GM21723 (cell line): ENCODE data around the gene UBE2D3.
"Not testable (repeated sequence)": the region's sequence is repeated elsewhere in the genome, so short reads cannot be mapped to it uniquely, and the experiment has no call there.

ENCODE experiments used
- ATAC-seq: cut with Tn5 transposase; IDR thresholded peaks from one replicate; pipeline ENCODE4 v1.9.1; 2021; ENCODE audit warnings: mild to moderate bottlenecking, moderate library complexity; ENCODE audit not compliant: unreplicated experiment

Gene UBE2D3

DNA sequence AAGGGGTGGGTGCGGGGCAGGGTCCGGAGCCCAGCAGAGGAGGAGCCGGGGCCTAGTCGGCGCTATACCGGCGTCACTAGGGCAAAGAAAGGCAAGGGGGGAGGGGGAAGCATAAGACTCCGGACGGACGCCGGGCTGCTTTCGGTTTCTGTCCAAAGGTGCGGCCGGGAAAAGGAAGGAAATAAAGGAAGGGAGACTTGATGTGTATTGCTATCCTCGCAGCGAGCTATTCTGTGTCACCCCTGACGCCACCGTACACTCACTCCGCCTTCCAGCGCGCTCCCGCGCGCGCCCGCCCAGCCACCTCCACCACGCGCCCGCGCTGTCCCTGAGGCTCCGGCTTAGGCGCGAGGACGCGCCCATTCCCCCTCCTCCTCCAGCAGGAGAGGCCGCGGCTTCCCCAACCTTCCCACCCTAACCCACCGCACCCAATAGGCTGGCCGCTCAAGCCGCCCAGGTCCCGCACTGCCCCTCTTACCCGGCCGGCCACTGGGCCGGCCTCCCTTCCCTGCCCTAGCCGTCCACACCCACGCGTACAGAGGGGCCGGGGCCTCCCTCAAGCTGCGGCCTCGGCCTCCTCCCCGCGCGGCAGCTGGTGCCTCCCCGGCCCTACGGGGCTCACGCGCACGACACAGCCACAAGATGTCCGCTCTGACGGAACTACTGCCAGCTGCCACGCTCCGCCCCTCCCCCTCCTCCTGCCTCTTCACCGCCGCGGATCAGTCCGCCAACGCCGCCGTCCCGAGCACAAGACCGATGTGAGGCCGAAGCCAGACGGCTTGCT, at the start of gene UBE2D3:
TSS of gene UBE2D3 (minus strand) at position 662 of the 784 bp plus-strand sequence. CDS start 1,043 bp downstream, outside the sequence.
- peak; percentile 35 for ATAC-seq

DNA sequence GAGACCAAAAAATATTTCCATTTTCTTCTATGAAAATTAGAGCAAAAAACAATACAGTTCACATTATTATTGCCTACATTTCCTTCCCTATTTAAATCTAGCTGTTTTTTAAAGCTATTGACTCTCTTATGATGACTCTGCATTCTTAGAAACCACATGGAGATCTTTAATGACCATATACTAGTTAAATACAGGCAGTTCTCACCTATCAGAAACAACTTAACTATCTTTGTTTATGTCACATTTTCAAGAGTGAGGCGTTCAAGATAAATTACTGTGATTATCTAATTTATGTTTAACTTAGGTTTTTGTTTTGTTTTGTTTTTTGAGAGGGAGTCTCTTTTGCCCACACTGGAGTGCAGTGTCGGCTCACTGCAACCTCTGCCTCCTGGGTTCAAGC, 44.4 kb upstream of the UBE2D3 start:
- ATAC-seq = no peak

DNA sequence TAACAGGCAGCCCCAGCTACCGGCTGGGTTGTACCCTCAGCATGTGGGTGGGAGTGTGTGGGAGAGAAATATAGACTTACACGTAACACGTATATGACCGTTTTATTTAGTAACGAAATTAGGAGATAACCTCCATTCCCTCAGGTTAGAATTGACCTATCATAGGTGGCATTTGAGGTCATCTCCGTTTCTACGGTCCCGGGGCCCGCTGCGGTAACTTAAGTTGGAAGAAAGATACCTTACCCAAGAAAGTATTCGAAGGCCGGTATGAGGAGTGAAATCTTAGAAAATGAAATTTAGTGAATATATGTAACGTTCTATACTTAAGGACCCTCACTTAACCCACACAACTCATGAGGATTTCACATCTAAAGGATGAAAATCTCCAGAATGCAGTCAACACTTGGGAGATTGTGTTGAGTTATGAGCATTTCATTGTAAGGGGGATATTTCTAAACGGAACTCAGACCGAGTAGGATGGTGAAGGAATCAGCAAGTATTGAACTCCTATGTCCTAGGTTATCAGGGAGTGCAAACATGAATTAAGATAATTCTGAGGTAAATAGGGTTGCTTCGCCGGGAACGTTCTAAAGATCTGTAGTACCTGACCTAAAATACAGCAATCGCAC, 42.3 kb upstream of the UBE2D3 start:
- ATAC-seq = peak; percentile 34

DNA sequence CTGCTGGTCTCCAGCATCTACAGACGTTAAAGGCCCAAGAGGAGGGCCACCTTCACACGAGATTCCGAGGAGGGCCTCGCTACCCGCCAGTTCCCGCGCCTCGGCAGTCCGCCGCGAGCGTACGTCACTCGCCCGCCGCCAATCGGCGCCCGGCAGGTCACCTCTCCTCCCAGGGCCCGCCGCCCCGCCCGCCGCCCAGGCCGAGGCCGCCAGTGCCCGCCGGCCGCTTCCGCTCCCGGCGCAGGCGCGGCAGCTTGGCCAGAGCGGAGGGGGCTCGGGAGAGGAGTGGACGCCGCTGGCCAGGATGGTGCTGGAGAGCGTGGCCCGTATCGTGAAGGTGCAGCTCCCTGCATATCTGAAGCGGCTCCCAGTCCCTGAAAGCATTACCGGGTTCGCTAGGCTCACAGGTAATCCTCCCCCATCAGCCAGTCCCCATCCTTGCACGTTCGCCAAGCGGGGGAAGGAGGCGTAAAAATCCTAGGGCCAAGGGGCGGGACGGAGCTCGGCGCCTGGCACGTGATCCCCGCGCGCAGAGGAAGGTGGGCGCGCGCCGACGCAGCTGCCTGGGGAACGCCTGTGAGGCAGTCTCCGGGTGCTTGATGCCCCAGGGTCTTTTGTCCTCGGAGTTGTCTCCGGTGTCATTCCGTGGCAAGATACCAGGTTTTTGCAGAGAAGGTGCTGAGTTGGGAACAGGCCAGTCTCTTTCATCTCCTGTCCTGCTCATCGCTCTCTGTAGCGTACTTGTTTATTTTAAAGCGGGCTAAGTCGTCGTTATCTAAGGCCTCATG, 41.6 kb upstream of the UBE2D3 start, which contains the start of gene CISD2:
TSS of gene CISD2 (plus strand) at position 212 of the 788 bp plus-strand sequence. CDS start at position 305, 93 bp downstream.
- peak; percentile 89 for ATAC-seq

DNA sequence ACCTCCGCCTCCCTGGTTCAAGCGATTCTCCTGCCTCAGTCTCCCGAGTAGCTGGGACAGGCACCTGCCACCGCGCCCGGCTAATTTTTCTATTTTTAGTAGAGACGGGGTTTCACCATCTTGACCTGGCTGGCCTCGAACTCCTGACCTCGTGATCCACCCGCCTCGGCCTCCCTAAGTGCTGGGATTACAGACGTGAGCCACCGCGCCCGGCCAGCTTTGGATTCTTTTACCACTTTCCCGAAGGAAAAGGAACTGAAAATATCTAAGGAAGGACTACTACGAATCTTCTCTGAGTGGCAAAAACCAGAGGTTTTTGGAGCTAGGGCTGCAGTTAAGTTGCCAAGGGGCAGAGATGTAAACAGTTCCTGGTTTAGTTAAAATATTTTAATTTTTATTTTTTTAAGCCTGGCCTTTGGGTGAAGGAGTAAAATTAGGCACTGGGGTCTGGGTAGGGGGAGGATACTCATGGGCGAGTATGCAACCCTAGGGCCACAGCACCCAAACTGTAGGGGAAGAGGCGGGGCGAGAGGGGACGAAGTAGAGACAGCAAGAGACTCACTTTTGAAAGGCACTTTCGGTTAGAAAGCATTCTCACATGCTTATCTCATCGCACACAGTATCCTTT, 40.9 kb upstream of the UBE2D3 start:
- ATAC-seq = peak; percentile 50

DNA sequence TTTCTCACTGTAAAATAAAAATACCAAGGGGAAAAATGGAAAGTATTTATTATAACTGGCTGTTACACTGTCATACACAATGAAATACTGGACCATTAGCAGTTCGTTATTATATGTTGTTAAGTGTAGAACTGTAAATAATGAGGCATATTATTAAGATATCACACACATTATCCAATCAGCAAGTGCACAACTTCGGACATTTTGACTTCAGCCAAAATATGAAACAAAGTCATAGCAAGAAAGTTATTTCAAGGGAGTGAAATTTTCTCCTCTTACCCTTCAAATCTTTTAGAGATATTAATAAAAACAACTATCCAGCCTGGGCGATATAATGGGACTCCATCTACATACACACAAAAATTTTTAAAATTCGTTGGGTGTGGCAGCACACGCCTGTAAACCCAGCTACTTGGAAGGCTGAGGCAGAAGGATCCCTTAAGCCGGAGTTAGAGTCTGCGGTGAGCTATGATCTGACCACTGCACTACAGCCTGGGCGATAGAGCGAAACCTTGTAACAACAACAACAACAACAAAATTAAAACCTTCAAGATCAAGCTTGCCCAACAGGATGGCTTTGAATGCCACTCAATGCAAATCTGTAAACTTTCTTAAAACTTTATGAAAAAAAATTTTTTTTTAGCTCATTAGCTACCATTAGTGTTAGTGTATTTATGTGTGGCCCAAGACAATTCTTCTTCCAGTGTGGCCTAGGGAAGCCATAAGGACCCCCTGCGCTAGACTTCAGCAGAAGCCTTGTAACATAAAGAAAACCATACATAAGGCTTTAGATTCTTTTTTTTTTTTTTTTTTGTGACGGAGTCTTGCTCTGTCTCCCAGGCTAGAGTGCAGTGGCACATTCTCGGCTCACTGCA, 40.2 kb upstream of the UBE2D3 start:
- peak; percentile 16 for ATAC-seq

DNA sequence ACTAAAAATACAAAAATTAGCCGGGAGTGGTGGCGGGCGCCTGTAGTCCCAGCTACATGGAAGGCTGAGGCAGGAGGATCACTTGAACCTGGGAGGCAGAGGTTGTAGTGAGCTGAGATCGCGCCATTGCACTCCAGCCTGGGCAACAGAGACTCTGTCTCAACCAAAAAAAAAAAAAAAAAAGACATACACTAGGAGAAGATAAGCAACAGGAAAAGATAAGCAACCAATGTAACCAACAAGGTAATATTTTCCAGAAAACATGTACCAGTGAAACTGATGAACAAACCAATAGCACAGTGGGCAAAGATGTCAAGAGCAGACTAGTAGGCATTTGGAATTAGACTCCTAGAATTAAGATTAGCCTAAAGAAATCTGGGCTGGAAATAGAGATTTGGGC, 38.0 kb upstream of the UBE2D3 start:
- ATAC-seq = not testable (repeated sequence)

DNA sequence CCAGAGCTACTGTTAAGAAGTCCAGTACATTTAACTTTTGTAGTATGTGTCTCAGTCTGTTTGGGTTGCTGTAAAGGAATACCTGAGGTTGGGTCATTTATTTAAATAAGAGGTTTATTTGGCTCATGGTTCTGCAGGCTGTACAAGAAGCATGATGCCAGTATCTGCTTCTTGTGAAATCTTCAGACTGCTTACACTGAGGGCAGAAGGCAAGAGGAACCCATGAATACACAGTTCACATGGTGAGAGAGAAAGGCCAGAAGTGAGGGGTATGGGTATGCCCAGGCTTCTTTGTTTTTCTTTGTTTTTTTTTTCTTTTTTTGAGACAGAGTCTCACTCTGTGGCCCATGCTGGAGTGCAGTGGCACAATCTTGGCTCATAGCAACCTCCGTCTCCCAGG, 35.4 kb upstream of the UBE2D3 start:
- ATAC-seq = no peak

DNA sequence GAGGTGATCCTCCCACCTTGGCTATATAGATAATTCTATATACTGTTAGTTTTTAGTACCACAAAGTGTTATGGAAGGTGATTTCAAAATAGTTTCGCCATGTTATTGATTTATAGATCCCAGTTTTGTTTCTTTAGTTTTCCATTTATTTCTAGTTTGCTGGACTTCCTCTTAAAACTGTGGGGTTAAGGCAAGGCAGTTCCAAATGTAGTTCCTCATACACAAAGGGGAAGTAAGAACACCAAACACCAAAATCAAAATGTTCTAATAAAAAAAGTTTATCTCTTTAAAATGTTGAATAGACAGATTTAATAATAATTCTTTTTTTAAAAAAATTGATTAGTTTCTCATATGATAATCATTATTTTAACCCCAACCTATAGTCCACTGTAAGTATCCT, 34.7 kb upstream of the UBE2D3 start:
- ATAC-seq = no peak

DNA sequence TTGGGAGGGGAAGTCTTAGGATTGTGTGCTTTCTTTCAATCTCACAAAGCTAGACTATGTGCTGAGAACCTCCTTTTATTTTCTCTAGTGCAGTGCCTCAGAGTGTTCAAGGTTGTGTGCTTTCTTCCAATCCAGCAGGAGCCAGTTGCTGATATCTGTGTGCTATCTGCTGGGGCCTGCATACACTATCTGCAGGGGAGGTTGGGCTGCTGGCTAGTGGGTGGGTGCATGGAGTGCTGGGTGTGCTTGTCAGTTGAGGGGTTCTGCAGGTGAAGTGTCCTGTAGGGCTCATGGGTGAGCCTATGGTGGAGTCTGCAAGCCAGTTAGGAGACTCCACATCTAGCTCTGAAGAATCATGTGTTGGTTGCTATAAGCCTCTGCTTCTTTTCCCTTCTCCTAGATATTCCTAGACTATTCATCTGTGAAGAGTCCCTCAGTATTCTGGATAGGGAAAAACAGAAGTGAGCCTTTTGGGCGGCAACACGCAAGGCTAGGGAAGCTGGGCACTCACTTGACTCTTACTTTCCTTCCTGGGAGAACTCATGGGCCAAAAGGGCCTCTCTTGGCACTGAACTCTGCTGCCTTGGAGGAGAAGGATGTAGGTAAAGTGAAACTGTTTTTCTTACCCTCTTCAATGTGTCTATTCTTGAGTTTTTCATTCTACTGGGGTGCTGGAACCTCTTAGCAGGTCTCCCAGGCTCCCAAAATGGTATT, 33.4 kb upstream of the UBE2D3 start:
- ATAC-seq = no peak

DNA sequence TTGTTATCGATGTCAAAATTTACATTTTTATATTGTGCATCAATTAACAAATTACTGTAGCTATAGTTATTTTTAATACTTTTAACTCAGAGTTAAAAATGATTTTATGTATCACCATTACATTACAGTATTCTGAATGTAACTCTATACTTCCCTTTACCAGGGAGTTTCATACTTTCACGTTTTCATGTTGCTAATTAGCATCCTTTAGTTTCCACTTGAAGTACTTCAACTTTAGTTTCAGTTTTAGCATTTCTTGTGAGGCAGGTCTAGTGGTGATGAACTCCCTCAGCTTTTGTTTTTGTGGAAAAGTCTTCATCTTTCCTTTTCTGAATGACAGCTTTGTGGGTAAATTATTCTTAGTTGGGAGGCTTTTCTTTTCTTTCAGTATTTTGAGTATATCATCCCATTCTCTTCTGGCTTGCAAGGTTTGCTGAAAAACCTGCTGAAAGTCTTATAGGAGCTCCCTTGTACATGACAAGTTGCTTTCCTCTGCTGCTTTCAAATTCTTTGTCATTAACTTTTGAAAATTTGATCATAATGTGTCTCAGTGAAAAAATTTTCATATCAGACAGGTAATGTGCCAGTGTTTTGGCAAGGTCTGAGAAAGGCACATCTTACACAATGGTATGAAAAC, 31.6 kb upstream of the UBE2D3 start:
- no peak for ATAC-seq

DNA sequence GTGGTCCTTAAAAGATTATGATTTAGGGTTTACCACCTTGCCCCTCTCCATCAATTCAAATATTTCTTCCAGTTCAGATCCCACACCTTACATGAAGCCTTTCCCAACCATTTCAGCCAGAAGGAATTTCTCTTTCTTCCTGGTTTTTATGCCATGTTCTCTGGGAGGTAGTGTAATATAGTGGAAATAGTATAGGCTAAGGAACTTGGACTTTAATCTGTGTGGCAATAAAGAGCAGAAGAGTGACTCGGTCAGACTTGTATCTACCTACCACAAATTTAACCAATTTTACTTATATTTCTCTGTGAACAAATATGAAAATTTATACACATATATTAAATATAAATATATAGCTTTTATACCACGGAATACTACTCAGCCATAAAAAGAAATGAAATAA, 23.0 kb upstream of the UBE2D3 start:
- no peak for ATAC-seq

DNA sequence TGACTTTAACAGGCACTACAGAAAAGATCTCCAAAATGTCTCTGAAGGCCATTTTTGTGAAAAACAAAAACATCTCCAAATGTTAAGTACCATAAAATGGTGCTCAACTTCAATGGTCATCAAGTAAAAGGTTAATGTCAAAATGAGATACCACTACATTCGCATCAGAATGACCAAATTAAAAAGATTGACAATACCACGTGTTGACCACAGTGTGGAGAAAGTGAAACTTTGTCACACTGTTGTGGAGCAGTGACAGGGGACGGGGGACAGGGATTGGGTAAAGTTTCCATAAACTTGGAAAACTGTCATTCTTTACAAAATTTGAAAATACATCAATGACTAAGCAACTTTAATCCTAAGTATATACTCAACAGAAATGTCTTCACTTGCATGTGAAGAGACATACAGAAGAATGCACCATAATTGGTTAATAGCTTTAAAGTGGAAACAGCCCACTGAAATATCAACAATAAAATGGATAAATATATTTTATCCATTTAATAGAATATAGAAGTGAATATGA, 22.3 kb upstream of the UBE2D3 start:
- no peak for ATAC-seq

DNA sequence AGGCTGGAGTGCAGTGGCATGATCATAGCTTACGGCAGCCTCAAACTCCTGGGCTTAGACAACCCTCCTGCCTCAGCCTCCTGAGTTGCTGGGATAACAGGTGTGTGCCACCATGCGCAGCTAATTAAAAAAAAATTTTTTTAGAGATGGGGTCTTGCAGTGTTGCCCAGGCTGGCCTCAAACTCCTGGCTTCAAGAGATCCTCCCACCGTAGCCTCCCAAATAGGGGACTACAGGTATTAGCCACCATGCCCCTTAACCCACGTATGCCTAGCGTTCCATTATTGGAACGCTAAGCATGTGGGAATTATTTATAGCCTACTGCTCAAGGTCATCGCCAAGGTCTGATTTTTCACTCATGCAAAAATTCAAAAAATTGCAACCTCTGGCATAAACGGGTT, 20.3 kb upstream of the UBE2D3 start:
- ATAC-seq = no peak

DNA sequence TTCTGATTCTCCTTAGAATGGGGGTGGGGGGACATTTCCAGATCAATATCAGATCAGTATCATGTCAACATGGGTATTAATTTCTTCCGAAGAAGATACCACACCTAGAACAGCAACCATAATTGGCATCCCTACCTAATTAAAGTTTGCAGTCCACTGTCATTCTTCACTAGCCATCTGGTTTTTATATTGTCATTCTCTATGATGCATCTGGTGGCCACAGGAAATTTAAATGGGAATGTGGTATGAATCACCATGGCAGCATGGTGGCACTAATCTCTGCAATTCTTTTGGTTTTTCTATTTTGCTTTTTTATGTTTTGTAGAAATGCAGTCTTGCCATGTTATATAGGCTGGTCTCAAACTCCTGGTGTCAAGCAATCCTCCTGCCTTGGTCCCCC, 16.6 kb upstream of the UBE2D3 start:
- no peak for ATAC-seq

DNA sequence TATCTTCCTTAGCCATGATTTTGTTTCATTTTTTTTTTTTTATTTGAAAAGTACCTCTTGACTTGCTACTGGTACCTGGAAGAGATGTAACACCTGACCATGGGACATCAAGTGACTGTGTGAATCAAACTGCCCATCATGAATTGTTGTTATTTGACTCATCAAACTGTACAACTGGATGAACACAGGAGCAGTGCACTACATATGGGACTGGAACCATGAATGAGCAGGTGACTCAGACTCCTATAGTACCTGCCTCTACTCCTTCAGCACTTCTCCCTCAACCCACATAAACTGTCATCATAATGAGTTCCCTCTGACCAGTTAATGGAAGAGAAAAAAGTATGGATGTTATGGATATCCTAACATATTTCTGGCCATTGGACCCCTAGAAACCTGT, 15.9 kb upstream of the UBE2D3 start:
- ATAC-seq = no peak

DNA sequence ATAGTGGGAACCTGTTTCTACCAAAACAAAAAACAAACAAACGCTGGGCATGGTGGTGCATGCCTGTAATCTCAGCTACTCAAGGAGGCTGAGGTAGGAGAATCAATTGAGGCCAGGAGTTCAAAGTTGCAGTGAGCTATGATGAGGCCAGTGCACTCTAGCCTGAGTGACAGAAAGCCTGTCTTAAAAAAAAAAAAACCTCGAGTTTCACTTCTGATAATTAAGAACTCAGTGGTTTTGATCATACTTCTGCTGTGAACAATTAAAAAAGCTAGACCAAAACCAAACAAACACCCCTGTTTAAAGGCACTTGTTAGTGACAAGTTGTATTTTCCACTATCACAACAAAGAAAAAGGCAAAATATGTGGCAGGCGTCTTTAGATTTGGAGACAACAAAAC, 15.0 kb upstream of the UBE2D3 start:
- ATAC-seq = no peak

DNA sequence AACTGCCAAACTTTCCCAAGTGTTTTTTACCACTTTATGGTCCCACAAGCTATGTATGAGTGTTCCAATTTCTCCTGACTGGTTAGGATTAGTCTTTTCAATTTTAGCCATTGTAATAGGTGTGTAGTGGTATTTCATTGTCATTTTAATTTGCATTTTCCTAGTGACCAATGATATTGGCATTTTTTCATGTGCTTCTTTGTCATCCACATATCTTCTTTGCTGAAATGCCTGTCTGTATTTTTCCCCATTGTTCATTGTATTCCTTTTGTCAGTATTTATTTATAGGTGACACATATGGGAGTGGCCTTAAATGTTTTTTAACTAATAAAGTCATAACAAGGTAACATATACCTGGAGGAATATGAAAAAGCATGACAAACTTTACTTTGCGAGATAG, 9.2 kb upstream of the UBE2D3 start:
- no peak for ATAC-seq

DNA sequence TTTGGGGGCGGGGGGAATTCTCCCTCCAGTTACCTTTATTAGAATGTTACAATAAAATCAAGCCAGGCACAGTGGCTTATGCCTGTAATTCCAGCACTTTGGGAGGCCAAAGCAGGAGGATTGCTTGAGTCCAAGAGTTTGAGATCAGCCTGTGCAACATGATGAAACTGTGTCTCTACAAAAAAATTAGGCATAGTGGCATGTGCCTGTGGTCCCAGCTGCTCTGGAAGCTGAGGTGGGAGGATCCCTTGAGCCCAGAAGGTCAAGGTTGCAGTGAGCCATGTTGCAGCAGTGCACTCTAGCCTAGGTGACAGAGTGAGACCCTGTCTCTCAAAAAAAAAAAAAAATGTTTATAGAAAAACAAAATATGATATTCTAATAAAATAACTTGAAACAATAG, 5.3 kb upstream of the UBE2D3 start:
- no peak for ATAC-seq
